MM.1S (cell line): Measurements from ENCODE around the gene TMEM271.

Source experiments
- CTCF ChIP-seq: fragments of 300-600 bp; sonication (generic); IDR thresholded peaks from 2 replicates; pipeline ENCODE4 v1.5.1; 2016; ENCODE audit warnings: antibody characterized with exemption, low read length, mixed read lengths
- EZH2 ChIP-seq: fragments of 300-600 bp; sonication (generic); optimal IDR thresholded peaks from 2 replicates; pipeline ENCODE3; 2017; ENCODE audit warnings: low read depth, mild to moderate bottlenecking, antibody characterized with exemption, low read length, mixed read lengths

GRCh38 chr4:552019-552418 lies 24.1 kb downstream of the TMEM271 start:
- TF ChIP-seq CTCF, result no peak
- no peak for TF ChIP-seq EZH2
